ENCODE measurements around the gene FRAS1. TPM values are rescaled to one million over a fixed set of nuclear protein-coding genes. Genes with fewer than 3 reads are reported as not detected.

Gene FRAS1
- polyA plus RNA-seq, 2 of the 4 experiments (the other 2 are of a cell fraction), result 2.3 to 5.8 TPM

DNA sequence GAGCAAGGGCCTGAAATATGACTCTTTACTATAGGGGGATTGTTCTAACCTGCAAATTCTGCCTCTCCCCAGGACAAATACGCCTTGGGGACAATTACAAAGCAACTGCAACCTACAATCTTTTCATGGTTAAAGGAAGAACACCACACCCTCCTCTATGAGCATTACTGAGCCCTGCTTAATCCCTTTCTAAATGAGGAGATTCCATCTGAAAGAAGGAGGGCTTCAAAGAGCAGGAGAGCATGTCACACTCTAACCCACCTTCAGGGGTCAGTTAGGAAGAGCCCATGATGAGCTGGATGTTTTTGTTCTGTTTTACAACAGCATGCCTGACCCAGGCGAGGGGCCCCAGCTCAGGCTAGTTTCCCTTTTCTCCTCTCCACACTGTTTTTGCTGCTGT lies 360.5 kb downstream of the FRAS1 start:
- Histone ChIP-seq H3K9me3 (no peaks in the 10 kb centered on the region), H3K4me1 (no peaks in the 10 kb centered on the region), H3K27ac (no peak overlapping the region), H3K4me3 (no peak overlapping the region), H3K4me2 (no peak overlapping the region)
- WGBS (ENCODE audit: missing lambda C conversion rate), result 51% methylated on average over 2 of the region's 2 CpGs
- TF ChIP-seq RFX5 (IDR thresholded peaks at IDR 0.05) (no peak), RCOR1 (IDR thresholded peaks at IDR 0.05; ENCODE audit: low read depth, low read length) (no peak), CHD4 (IDR thresholded peaks at IDR 0.05; ENCODE audit: borderline replicate concordance) (no peak), BHLHE40 (IDR thresholded peaks at IDR 0.05; ENCODE audit: low read depth, low read length) (no peak), ZNF302 (CRISPR knock-in tag; IDR thresholded peaks at IDR 0.05) (no peak), TFCP2L1 (CRISPR knock-in tag; IDR thresholded peaks at IDR 0.05) (no peak), CHD2 (IDR thresholded peaks at IDR 0.05; ENCODE audit: low read length, partially characterized antibody) (no peak), SMC3 (IDR thresholded peaks at IDR 0.05) (no peak), ESRRA (IDR thresholded peaks at IDR 0.05; ENCODE audit: borderline replicate concordance, low read length) (no peak), CBX8 (IDR thresholded peaks at IDR 0.05) (no peak), RAD21 (conservative IDR thresholded peaks at IDR 0.05 in 1 of 2, IDR thresholded peaks at IDR 0.05 in 1 of 2) (no peak), PHF8 (IDR thresholded peaks at IDR 0.05; ENCODE audit: borderline replicate concordance, low read depth) (no peak)
- TF ChIP-seq, protein P1, sequence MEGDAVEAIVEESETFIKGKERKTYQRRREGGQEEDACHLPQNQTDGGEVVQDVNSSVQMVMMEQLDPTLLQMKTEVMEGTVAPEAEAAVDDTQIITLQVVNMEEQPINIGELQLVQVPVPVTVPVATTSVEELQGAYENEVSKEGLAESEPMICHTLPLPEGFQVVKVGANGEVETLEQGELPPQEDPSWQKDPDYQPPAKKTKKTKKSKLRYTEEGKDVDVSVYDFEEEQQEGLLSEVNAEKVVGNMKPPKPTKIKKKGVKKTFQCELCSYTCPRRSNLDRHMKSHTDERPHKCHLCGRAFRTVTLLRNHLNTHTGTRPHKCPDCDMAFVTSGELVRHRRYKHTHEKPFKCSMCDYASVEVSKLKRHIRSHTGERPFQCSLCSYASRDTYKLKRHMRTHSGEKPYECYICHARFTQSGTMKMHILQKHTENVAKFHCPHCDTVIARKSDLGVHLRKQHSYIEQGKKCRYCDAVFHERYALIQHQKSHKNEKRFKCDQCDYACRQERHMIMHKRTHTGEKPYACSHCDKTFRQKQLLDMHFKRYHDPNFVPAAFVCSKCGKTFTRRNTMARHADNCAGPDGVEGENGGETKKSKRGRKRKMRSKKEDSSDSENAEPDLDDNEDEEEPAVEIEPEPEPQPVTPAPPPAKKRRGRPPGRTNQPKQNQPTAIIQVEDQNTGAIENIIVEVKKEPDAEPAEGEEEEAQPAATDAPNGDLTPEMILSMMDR (IDR thresholded peaks at IDR 0.05), result no peak
- FAIRE-seq (no peak), ATAC-seq (no peak), DNase-seq (ENCODE audit: low read depth in 1 of 2, low spot score in 1 of 2) (no peak)
- ChIA-PET CTCF (no interaction called here), POLR2A (no interaction called here)

DNA sequence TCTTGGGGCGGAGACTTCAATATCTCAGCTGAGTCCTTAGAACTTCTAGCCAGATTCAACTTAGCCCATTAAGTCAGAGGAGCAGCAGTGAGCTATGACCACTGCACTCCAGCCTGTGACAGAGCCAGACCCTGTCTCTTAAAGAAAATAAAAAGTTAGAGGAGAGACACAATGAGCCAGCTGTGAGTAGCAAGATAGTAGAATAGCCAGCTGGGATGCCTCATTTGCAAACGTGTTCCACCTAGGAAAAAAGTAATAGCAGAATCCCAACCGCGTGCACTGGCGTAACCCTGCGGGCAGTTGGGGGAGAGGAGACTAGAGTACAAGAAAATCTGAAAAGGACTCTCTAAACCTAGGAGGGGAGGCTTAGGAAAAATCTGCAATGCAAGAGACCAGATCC lies 361.3 kb downstream of the FRAS1 start:
- Histone ChIP-seq H3K27ac (no peak overlapping the region), H3K4me1 (no peaks in the 10 kb centered on the region), H3K9me3 (no peaks in the 10 kb centered on the region), H3K4me3 (no peak overlapping the region), H3K4me2 (no peak overlapping the region)
- WGBS (ENCODE audit: missing lambda C conversion rate), result 88% methylated on average over 6 of the region's 6 CpGs
- DNase-seq (ENCODE audit: low read depth in 1 of 2, low spot score in 1 of 2) (no peak), ATAC-seq (no peak), FAIRE-seq (no peak)
- ChIA-PET POLR2A (no interaction called here), CTCF (no interaction called here)
- TF ChIP-seq TFCP2L1 (CRISPR knock-in tag; IDR thresholded peaks at IDR 0.05) (no peak), SREBF2 (IDR thresholded peaks at IDR 0.05) (no peak), GATA3 (IDR thresholded peaks at IDR 0.05; ENCODE audit: borderline replicate concordance) (no peak), HOXA7 (CRISPR knock-in tag; IDR thresholded peaks at IDR 0.05) (no peak), MAZ (IDR thresholded peaks at IDR 0.05; ENCODE audit: borderline replicate concordance, low read depth, low read length) (no peak), FOSL2 (IDR thresholded peaks at IDR 0.05) (no peak), FOSL2 (CRISPR knock-in tag; IDR thresholded peaks at IDR 0.05) (no peak), ZNF302 (CRISPR knock-in tag; IDR thresholded peaks at IDR 0.05) (no peak), HEYL (CRISPR knock-in tag; IDR thresholded peaks at IDR 0.05) (no peak), FOXS1 (CRISPR knock-in tag; IDR thresholded peaks at IDR 0.05) (no peak), EHF (CRISPR knock-in tag; IDR thresholded peaks at IDR 0.05) (no peak), CBX2 (IDR thresholded peaks at IDR 0.05; ENCODE audit: borderline replicate concordance, low read depth) (no peak), SMC3 (IDR thresholded peaks at IDR 0.05) (no peak), NR3C1 (IDR thresholded peaks at IDR 0.05) (no peak), POLR2AphosphoS2 (conservative IDR thresholded peaks at IDR 0.05; ENCODE audit: low read length) (no peak), CHD4 (IDR thresholded peaks at IDR 0.05; ENCODE audit: borderline replicate concordance) (no peak)
- TF ChIP-seq, protein P2, sequence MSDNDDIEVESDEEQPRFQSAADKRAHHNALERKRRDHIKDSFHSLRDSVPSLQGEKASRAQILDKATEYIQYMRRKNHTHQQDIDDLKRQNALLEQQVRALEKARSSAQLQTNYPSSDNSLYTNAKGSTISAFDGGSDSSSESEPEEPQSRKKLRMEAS (IDR thresholded peaks at IDR 0.05), result no peak
- TF ChIP-seq, protein P3, sequence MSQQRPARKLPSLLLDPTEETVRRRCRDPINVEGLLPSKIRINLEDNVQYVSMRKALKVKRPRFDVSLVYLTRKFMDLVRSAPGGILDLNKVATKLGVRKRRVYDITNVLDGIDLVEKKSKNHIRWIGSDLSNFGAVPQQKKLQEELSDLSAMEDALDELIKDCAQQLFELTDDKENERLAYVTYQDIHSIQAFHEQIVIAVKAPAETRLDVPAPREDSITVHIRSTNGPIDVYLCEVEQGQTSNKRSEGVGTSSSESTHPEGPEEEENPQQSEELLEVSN (IDR thresholded peaks at IDR 0.05; ENCODE audit: borderline replicate concordance, low read depth), result no peak
- TF ChIP-seq, protein P4, sequence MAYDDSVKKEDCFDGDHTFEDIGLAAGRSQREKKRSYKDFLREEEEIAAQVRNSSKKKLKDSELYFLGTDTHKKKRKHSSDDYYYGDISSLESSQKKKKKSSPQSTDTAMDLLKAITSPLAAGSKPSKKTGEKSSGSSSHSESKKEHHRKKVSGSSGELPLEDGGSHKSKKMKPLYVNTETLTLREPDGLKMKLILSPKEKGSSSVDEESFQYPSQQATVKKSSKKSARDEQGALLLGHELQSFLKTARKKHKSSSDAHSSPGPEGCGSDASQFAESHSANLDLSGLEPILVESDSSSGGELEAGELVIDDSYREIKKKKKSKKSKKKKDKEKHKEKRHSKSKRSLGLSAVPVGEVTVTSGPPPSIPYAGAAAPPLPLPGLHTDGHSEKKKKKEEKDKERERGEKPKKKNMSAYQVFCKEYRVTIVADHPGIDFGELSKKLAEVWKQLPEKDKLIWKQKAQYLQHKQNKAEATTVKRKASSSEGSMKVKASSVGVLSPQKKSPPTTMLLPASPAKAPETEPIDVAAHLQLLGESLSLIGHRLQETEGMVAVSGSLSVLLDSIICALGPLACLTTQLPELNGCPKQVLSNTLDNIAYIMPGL (CRISPR knock-in tag; IDR thresholded peaks at IDR 0.05; ENCODE audit: borderline replicate concordance), result no peak
- TF ChIP-seq, protein P5, sequence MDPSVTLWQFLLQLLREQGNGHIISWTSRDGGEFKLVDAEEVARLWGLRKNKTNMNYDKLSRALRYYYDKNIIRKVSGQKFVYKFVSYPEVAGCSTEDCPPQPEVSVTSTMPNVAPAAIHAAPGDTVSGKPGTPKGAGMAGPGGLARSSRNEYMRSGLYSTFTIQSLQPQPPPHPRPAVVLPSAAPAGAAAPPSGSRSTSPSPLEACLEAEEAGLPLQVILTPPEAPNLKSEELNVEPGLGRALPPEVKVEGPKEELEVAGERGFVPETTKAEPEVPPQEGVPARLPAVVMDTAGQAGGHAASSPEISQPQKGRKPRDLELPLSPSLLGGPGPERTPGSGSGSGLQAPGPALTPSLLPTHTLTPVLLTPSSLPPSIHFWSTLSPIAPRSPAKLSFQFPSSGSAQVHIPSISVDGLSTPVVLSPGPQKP (IDR thresholded peaks at IDR 0.05; ENCODE audit: low read depth, low read length), result no peak
